ENCODE data around the gene UGT1A10. TPM values are rescaled to one million over a fixed set of nuclear protein-coding genes. Genes with fewer than 3 reads are reported as not detected.
"Not testable (repeated sequence)": the region's sequence is repeated elsewhere in the genome, so short reads cannot be mapped to it uniquely, and the experiment has no call there.

The UGT1A10 gene
- total and polyA plus RNA-seq, 2 donors (not counting 1 experiment from before 2014, with no cell fraction given) = not detected

DNA sequence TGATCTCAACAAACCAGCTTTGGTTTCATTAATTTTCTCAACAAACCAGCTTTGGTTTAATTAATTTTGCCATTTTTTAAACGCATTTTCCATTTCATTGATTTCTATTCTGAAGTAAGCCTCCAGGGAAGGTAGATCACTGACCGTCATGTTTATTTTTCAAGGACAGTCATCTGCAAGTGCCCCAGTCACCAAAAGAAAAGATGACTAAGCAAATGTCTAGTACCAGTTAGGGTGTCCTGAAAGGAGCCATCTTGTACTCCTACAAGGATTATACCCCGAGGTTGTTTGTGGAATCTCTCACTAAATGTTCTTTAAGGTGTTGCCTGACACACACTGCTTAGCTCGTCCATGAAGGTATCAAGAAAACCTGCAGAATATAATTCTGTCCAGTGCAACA lies 25.0 kb upstream of the UGT1A10 start:
- Histone ChIP-seq H3K4me3 (ENCODE audit: control extremely low read depth in 1 of 5, extremely low read depth in 1 of 5, insufficient read depth in 1 of 5, low read depth in 2 of 5, low read length in 4 of 5) (no peak overlapping the region), H3K4me2 (replicated peaks; ENCODE audit: low read depth, low read length, poor library complexity, severe bottlenecking) (no peak overlapping the region), H3K27ac (ENCODE audit: low read length in 2 of 2) (no peak overlapping the region), H3K27me3 (replicated peaks in 1 of 4; ENCODE audit: control extremely low read depth in 1 of 4, control insufficient read depth in 3 of 4, insufficient read depth in 4 of 4, low read length in 3 of 4) (no peaks in the 10 kb centered on the region), H3K79me2 (ENCODE audit: control insufficient read depth, insufficient read depth, low read length) (no peaks in the 10 kb centered on the region), H3K9ac (ENCODE audit: low read length) (no peak overlapping the region), H3K36me3 (replicated peaks in 1 of 2; ENCODE audit: control extremely low read depth in 1 of 2, control insufficient read depth in 1 of 2, extremely low read depth in 1 of 2, insufficient read depth in 2 of 2, low read length in 1 of 2) (no peaks in the 10 kb centered on the region), H3K4me1 (ENCODE audit: control insufficient read depth in 2 of 2, insufficient read depth in 2 of 2, low read length in 2 of 2) (no peaks in the 10 kb centered on the region), H3K9me3 (ENCODE audit: control extremely low read depth in 1 of 3, control insufficient read depth in 2 of 3, insufficient read depth in 1 of 3, low read length in 2 of 3) (peaks cover 0 to 4% (median 2%) of the 10 kb centered on the region in 3 donors), H4K20me1 (ENCODE audit: control insufficient read depth, insufficient read depth, low read length, poor library complexity, severe bottlenecking) (no peaks in the 10 kb centered on the region), H2AFZ (ENCODE audit: insufficient read depth, low read depth, low read length, poor library complexity, severe bottlenecking) (no peak overlapping the region)
- TF ChIP-seq, protein P1, sequence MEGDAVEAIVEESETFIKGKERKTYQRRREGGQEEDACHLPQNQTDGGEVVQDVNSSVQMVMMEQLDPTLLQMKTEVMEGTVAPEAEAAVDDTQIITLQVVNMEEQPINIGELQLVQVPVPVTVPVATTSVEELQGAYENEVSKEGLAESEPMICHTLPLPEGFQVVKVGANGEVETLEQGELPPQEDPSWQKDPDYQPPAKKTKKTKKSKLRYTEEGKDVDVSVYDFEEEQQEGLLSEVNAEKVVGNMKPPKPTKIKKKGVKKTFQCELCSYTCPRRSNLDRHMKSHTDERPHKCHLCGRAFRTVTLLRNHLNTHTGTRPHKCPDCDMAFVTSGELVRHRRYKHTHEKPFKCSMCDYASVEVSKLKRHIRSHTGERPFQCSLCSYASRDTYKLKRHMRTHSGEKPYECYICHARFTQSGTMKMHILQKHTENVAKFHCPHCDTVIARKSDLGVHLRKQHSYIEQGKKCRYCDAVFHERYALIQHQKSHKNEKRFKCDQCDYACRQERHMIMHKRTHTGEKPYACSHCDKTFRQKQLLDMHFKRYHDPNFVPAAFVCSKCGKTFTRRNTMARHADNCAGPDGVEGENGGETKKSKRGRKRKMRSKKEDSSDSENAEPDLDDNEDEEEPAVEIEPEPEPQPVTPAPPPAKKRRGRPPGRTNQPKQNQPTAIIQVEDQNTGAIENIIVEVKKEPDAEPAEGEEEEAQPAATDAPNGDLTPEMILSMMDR (IDR thresholded peaks at IDR 0.05) = no peak
- TF ChIP-seq EZH2 (IDR thresholded peaks at IDR 0.05; ENCODE audit: borderline replicate concordance, insufficient read depth, low read depth, low read length, poor library complexity, severe bottlenecking) = no peak
- ChIA-PET POLR2A (no interaction called here), CTCF (no interaction called here)
- Mint-ChIP-seq H3K4me1 (no peaks in the 10 kb centered on the region), H3K27ac (no peak overlapping the region), H3K4me3 (no peak overlapping the region), H3K27me3 (peaks cover 27% of the 10 kb centered on the region), H3K9me3 (ENCODE audit: insufficient read depth) (peaks cover 9% of the 10 kb centered on the region)
- DNase-seq = no peak
- 80% methylated on average over 1 of the region's 4 CpGs for WGBS (ENCODE audit: insufficient coverage)
- ATAC-seq (ENCODE audit: low read depth) = no peak
- intact Hi-C loops (cut with micrococcal nuclease) = no loop called here

DNA sequence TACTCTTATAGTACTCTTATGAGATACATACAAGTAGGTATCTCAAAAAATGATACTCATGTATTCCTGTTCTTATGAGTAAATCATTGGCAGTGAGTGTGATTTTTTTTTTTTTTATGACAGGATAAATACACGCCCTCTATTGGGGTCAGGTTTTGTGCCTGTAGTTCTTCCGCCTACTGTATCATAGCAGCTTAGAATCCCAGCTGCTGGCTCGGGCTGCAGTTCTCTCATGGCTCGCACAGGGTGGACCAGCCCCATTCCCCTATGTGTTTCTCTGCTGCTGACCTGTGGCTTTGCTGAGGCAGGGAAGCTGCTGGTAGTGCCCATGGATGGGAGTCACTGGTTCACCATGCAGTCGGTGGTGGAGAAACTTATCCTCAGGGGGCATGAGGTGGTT lies 18.8 kb upstream of the UGT1A10 start, which contains the start of gene UGT1A8:
TSS of gene UGT1A8 (plus strand) at position 158 of the 400 bp plus-strand sequence. CDS start at position 233, 75 bp downstream.
- H3K27me3 ChIP-seq (replicated peaks in 1 of 4; ENCODE audit: control extremely low read depth in 1 of 4, control insufficient read depth in 3 of 4, insufficient read depth in 4 of 4, low read length in 3 of 4); DNase-seq; H3K4me2 ChIP-seq (replicated peaks; ENCODE audit: low read depth, low read length, poor library complexity, severe bottlenecking); ATAC-seq (ENCODE audit: low read depth); CTCF ChIA-PET; H3K79me2 ChIP-seq (ENCODE audit: control insufficient read depth, insufficient read depth, low read length); H3K4me3 ChIP-seq (ENCODE audit: control extremely low read depth in 1 of 5, extremely low read depth in 1 of 5, insufficient read depth in 1 of 5, low read depth in 2 of 5, low read length in 4 of 5); H4K20me1 ChIP-seq (ENCODE audit: control insufficient read depth, insufficient read depth, low read length, poor library complexity, severe bottlenecking); H3K4me1 Mint-ChIP-seq; H3K36me3 ChIP-seq (replicated peaks in 1 of 2; ENCODE audit: control extremely low read depth in 1 of 2, control insufficient read depth in 1 of 2, extremely low read depth in 1 of 2, insufficient read depth in 2 of 2, low read length in 1 of 2); H2AFZ ChIP-seq (ENCODE audit: insufficient read depth, low read depth, low read length, poor library complexity, severe bottlenecking); intact Hi-C loops (cut with micrococcal nuclease); H3K4me3 Mint-ChIP-seq; H3K4me1 ChIP-seq (ENCODE audit: control insufficient read depth in 2 of 2, insufficient read depth in 2 of 2, low read length in 2 of 2); POLR2A ChIA-PET; H3K9ac ChIP-seq (ENCODE audit: low read length); H3K27ac ChIP-seq (ENCODE audit: low read length in 2 of 2); H3K9me3 ChIP-seq (ENCODE audit: control extremely low read depth in 1 of 3, control insufficient read depth in 2 of 3, insufficient read depth in 1 of 3, low read length in 2 of 3); H3K27ac Mint-ChIP-seq: not testable (repeated sequence)
- 83% methylated on average over 3 of the region's 5 CpGs for WGBS (ENCODE audit: insufficient coverage)
- Mint-ChIP-seq H3K27me3 (peaks cover 55% of the 10 kb centered on the region), H3K9me3 (ENCODE audit: insufficient read depth) (peaks cover 10% of the 10 kb centered on the region)
